ENCODE results near the gene CHST8. TPM values are rescaled to one million over a fixed set of nuclear protein-coding genes. Genes with fewer than 3 reads are reported as not detected.
A peak's percentile ranks its signal among the peaks of the same experiment; 100 is the strongest.

The CHST8 gene
- total RNA-seq, 1 donor from 2014 or later = 3.2 TPM

DNA sequence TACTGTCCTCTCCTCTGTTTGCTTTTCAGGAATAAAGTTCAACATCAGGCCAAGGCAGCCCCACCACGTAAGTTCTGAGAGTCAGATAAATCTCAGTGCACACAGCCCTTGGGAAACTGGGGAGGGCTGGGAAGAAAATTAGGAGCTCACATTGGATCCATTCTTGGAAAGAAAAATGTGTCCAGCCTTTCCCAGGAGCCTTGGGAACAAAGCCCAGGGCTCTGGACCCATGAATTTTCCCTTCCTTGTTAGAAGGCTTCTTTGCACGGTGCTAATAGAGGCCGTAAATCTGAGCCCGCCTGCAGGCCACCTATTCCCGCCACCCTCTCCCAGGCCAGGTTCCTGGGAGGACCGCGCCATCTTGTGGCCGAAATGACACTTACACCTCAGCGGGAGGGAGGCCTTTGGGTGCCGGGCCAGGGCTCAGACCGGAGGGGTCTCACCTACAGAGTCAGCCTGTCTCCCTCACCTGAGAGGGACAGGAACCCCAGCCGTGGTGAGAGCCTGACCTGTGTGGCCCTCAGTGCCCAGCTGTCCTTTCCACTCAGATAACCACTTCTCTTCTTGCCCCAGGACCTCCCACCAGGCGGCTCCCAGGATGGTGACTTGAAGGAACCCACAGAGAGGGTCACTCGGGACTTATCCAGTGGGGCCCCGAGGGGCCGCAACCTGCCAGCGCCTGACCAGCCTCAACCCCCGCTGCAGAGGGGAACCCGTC lies 149.8 kb downstream of the CHST8 start:
- Histone ChIP-seq H3K27me3 (no peaks in the 10 kb centered on the region), H3K9me3 (no peaks in the 10 kb centered on the region), H3K36me3 (no peaks in the 10 kb centered on the region), H3K4me3 (no peak overlapping the region), H3K4me1 (no peaks in the 10 kb centered on the region), H3K27ac (no peak overlapping the region)
- intact Hi-C loops (cut with DNase I) = loop anchor here (10.0 kb wide), 2 partner anchors 357 to 537 kb away; no protein-coding TSS in a partner anchor
- DNase-seq (ENCODE audit: extremely low spot score in 2 of 2) = no peak
- no peak for TF ChIP-seq POLR2A (IDR thresholded peaks at IDR 0.05)
- TF ChIP-seq, protein P1, sequence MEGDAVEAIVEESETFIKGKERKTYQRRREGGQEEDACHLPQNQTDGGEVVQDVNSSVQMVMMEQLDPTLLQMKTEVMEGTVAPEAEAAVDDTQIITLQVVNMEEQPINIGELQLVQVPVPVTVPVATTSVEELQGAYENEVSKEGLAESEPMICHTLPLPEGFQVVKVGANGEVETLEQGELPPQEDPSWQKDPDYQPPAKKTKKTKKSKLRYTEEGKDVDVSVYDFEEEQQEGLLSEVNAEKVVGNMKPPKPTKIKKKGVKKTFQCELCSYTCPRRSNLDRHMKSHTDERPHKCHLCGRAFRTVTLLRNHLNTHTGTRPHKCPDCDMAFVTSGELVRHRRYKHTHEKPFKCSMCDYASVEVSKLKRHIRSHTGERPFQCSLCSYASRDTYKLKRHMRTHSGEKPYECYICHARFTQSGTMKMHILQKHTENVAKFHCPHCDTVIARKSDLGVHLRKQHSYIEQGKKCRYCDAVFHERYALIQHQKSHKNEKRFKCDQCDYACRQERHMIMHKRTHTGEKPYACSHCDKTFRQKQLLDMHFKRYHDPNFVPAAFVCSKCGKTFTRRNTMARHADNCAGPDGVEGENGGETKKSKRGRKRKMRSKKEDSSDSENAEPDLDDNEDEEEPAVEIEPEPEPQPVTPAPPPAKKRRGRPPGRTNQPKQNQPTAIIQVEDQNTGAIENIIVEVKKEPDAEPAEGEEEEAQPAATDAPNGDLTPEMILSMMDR (IDR thresholded peaks at IDR 0.05) = peak; percentile 38 to 72 (median 69)

DNA sequence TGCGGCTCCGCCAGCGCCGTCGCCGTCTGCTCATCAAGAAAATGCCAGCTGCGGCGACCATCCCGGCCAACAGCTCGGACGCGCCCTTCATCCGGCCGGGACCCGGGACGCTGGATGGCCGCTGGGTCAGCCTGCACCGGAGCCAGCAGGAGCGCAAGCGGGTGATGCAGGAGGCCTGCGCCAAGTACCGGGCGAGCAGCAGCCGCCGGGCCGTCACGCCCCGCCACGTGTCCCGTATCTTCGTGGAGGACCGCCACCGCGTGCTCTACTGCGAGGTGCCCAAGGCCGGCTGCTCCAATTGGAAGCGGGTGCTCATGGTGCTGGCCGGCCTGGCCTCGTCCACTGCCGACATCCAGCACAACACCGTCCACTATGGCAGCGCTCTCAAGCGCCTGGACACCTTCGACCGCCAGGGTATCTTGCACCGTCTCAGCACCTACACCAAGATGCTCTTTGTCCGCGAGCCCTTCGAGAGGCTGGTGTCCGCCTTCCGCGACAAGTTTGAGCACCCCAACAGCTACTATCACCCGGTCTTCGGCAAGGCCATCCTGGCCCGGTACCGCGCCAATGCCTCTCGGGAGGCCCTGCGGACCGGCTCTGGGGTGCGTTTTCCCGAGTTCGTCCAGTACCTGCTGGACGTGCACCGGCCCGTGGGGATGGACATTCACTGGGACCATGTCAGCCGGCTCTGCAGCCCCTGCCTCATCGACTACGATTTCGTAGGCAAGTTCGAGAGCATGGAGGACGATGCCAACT lies 150.5 kb downstream of the CHST8 start:
- H3K4me1 ChIP-seq = no peaks in the 10 kb centered on the region
- no peak overlapping the region for H3K4me3 ChIP-seq
- no peaks in the 10 kb centered on the region for H3K27me3 ChIP-seq
- intact Hi-C loops (cut with DNase I) = loop anchor here (10.0 kb wide), 2 partner anchors 357 to 537 kb away; no protein-coding TSS in a partner anchor
- no peak for DNase-seq (ENCODE audit: extremely low spot score in 2 of 2)
- H3K27ac ChIP-seq = no peak overlapping the region
- H3K9me3 ChIP-seq = no peaks in the 10 kb centered on the region
- TF ChIP-seq, protein P1 (IDR thresholded peaks at IDR 0.05) = no peak
- TF ChIP-seq POLR2AphosphoS5 (IDR thresholded peaks at IDR 0.05; ENCODE audit: insufficient read depth in 1 of 2, low read depth in 1 of 2) = no peak
- TF ChIP-seq POLR2A (IDR thresholded peaks at IDR 0.05) = no peak
- H3K36me3 ChIP-seq = no peaks in the 10 kb centered on the region

DNA sequence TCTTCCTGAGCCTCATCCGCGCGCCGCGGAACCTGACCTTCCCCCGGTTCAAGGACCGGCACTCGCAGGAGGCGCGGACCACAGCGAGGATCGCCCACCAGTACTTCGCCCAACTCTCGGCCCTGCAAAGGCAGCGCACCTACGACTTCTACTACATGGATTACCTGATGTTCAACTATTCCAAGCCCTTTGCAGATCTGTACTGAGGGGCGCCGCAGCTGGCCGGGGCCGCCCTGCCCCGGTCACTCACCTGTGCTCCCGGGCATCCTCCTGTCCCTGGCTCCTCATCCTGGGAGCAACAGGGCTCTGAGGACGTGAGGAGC lies 151.1 kb downstream of the CHST8 start:
- Histone ChIP-seq H3K36me3 (no peaks in the 10 kb centered on the region), H3K4me3 (no peak overlapping the region), H3K9me3 (no peaks in the 10 kb centered on the region), H3K4me1 (no peaks in the 10 kb centered on the region), H3K27me3 (no peaks in the 10 kb centered on the region), H3K27ac (no peak overlapping the region)
- TF ChIP-seq POLR2AphosphoS5 (IDR thresholded peaks at IDR 0.05; ENCODE audit: insufficient read depth in 1 of 2, low read depth in 1 of 2) (no peak), POLR2A (IDR thresholded peaks at IDR 0.05) (no peak)
- TF ChIP-seq, protein P1 (IDR thresholded peaks at IDR 0.05) = no peak
- intact Hi-C loops (cut with DNase I) = loop anchor here (10.0 kb wide), 2 partner anchors 358 to 538 kb away; no protein-coding TSS in a partner anchor
- DNase-seq (ENCODE audit: extremely low spot score in 2 of 2) = no peak

DNA sequence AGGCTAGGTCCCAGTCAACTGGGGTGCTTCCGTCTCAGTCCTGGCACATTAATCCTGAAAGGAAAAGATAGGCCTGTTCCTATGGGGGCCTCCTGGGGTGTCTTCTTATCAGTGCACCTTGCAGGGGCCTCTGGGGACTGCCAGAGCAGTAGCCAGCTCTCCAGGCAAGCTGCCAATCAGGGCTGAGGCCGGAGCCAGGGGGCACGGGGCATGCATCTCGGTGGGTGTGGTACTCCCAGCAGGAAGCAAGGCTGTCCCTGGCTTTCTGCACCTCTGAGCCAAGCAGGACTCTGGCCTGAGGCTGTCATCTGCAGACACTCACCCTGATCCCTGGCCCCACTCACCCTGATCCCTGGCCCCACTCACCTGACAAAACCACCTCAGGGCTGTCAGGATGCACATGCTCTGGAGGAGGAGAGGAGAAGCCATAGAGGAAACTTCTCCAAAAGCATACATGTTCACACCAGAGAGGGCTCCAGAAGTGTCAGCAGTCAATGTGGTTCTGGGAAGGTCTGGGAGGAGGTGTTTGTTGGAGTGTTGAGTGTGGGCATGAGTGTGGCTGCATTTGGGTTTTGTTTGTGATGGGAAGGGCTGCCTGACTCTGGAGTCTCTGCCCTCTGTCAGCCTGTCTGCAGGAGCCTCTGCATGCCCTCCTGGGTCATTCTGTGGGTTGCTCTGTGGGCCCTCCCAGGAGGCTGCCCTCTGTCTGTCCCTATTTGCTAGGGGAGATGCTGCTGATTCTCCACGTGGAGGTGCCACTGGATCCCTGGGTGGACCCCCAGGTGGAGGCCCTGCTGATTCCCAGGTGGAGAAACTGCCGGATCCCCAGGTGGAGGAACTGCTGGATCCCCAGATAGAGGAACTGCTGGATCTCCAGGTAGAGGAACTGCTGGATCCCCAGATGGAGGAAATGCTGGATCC lies 152.2 kb downstream of the CHST8 start:
- Histone ChIP-seq H3K27me3 (no peaks in the 10 kb centered on the region), H3K4me3 (no peak overlapping the region), H3K27ac (no peak overlapping the region), H3K36me3 (no peaks in the 10 kb centered on the region), H3K9me3 (no peaks in the 10 kb centered on the region), H3K4me1 (peaks cover 4% of the 10 kb centered on the region)
- TF ChIP-seq POLR2A (IDR thresholded peaks at IDR 0.05) (no peak), POLR2AphosphoS5 (IDR thresholded peaks at IDR 0.05; ENCODE audit: insufficient read depth in 1 of 2, low read depth in 1 of 2) (no peak)
- TF ChIP-seq, protein P1 (IDR thresholded peaks at IDR 0.05) = no peak
- DNase-seq (ENCODE audit: extremely low spot score in 2 of 2) = no peak
- intact Hi-C loops (cut with DNase I) = loop anchor here (10.0 kb wide), 2 partner anchors 359 to 539 kb away; no protein-coding TSS in a partner anchor
